HG03342 (cell line): Measurements from ENCODE around the gene HAO2.

Experiments
- ATAC-seq: cut with Tn5 transposase; IDR thresholded peaks from one replicate; pipeline ENCODE4 v1.9.1; 2021; ENCODE audit warnings: mild to moderate bottlenecking, moderate library complexity; ENCODE audit not compliant: unreplicated experiment

HAO2 gene

GRCh38 chr1:119429687-119430086, 61.1 kb downstream of the HAO2 start:
- no peak for ATAC-seq

GRCh38 chr1:119430486-119430885, 61.9 kb downstream of the HAO2 start:
- ATAC-seq: no peak

GRCh38 chr1:119431836-119432235, 63.3 kb downstream of the HAO2 start:
- ATAC-seq: no peak

GRCh38 chr1:119435052-119435451, 66.5 kb downstream of the HAO2 start:
- no peak for ATAC-seq

DNA sequence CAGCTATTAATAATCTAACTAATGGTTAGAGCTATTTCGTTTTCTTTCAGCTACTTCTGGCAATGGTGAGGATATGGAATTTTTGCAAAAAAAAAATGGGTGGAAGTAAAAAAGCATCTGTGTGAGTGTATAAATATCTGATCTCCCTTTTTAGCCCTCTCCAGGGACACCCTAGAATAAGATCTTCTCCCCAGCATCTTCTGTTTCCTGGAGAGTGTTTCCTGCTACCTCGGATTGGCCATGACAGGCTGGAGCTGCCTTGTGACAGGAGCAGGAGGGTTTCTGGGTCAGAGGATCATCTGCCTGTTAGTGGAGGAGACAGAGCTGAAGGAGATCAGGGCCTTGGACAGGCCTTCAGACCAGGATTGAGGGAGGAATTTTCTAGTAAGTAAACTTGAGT, 70.2 kb downstream of the HAO2 start:
- no peak for ATAC-seq

DNA sequence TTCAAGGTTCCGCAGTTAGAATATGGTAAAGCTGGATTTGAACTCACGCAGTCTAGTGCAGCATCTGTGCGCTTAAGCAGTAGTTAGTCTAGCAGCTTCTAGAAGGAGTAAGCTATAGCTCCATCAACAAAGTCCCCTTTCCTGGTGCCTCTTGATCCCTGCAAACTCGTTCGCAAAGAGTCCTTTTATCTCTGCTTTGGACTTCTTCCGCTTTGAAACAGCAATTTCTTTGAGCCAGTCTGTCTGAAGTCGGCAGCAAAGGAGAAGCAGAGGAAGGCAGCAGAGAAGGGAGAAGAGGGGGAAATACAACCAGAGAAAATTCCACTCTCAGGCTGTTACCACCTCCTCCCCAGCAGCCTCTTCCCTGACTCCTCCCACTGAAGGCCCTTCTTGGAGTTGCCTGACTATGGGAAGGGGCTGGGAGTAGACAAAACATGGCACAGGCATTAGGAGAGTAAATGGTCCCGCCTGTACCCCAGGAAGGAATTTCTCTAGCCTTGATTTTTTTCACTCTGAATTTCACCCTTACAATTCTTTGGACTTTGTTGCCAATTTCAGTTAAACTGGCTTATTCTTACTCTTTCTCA, 72.2 kb downstream of the HAO2 start:
- ATAC-seq: no peak

DNA sequence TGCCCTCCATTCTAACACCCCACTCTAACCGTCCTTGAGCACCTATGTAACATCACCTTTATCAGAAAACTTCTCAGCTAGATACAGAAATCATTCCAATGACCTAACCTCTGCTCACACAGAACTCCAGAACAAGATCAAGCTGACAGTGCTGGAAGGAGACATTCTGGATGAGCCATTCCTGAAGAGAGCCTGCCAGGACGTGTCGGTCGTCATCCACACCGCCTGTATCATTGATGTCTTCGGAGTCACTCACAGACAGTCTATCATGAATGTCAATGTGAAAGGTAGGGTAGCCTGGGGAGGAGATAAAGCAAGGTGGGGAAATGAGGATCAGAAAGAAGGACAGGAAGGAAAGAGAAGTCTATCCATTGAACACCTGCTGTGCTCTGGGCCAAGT, 74.2 kb downstream of the HAO2 start:
- ATAC-seq: no peak
